Measurements from ENCODE around the gene PABPC1L.

PABPC1L gene

DNA sequence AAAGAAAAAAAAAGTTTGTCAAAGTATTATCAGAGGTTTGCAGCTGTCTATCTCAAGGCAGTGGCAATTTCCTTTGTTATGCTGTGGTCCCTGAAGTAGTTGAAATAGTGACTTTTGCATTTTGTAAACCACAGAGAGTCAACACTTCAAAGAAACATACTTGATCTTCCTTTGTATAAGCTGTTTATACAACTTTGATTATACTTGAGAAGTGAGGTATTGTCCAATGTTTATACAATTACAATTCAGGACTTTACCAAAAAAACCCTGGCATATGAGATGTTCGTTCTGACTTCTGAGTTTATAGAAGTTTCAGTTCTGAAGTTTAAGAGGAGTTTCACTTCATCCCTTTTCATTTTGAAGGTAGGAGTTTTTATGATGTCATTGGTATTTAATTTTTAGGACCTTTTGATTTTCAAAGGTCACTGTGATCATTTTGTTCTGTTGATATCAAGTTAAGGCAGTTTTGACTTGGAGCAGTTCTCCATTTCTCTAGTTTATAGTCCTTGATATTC lies 60.4 kb downstream of the PABPC1L start:
- Histone ChIP-seq H3K4me3 (ENCODE audit: low read length) (no peak overlapping the region), H3K4me1 (ENCODE audit: control insufficient read depth, low read depth, low read length) (peaks cover 4% of the 10 kb centered on the region), H3K27ac (ENCODE audit: low read length) (no peak overlapping the region), H3K36me3 (ENCODE audit: control insufficient read depth, low read depth, low read length) (peaks cover 28% of the 10 kb centered on the region), H3K9ac (ENCODE audit: low read length) (no peak overlapping the region), H3K9me3 (ENCODE audit: control insufficient read depth, low read depth, low read length) (no peaks in the 10 kb centered on the region), H3K27me3 (ENCODE audit: control insufficient read depth, insufficient read depth, low read length) (no peaks in the 10 kb centered on the region)

GRCh38 chr20:44973053-44973452 lies 63.2 kb downstream of the PABPC1L start:
- Histone ChIP-seq H3K36me3 (ENCODE audit: control insufficient read depth, low read depth, low read length) (peaks cover 43% of the 10 kb centered on the region), H3K4me1 (ENCODE audit: control insufficient read depth, low read depth, low read length) (no peaks in the 10 kb centered on the region), H3K27ac (ENCODE audit: low read length) (no peak overlapping the region), H3K4me3 (ENCODE audit: low read length) (no peak overlapping the region), H3K27me3 (ENCODE audit: control insufficient read depth, insufficient read depth, low read length) (no peaks in the 10 kb centered on the region), H3K9me3 (ENCODE audit: control insufficient read depth, low read depth, low read length) (no peaks in the 10 kb centered on the region), H3K9ac (ENCODE audit: low read length) (no peak overlapping the region)

DNA sequence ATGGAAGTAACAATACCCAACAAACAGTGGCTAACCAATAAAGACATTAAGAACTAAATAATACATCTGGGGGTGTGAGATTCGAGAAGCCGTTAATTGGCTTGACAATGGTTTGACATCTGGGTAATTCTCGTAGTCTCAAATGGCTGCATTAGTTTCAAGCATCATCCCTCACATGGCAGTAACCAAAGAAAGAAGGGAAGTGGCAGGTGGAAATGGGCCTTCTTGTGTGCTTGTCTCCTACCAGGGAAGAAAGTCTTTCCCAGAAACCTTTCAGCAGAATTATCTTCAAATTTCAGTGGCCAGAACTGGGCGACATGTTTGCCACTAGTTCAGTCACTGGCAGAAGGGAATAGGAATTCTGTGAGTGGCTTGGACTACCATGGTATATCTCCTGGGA lies 66.8 kb downstream of the PABPC1L start:
- Histone ChIP-seq H3K4me3 (ENCODE audit: low read length) (no peak overlapping the region), H3K9ac (ENCODE audit: low read length) (no peak overlapping the region), H3K4me1 (ENCODE audit: control insufficient read depth, low read depth, low read length) (no peaks in the 10 kb centered on the region), H3K27me3 (ENCODE audit: control insufficient read depth, insufficient read depth, low read length) (no peaks in the 10 kb centered on the region), H3K9me3 (ENCODE audit: control insufficient read depth, low read depth, low read length) (no peaks in the 10 kb centered on the region), H3K27ac (ENCODE audit: low read length) (no peak overlapping the region), H3K36me3 (ENCODE audit: control insufficient read depth, low read depth, low read length) (peaks cover 73% of the 10 kb centered on the region)

- Histone ChIP-seq H3K36me3 (ENCODE audit: control insufficient read depth, low read depth, low read length) (peaks cover 61% of the 10 kb centered on the region), H3K27ac (ENCODE audit: low read length) (no peak overlapping the region), H3K9ac (ENCODE audit: low read length) (no peak overlapping the region)
Measured at GRCh38 chr20:44979090-44979621, 69.3 kb downstream of the PABPC1L start.

GRCh38 chr20:44981736-44982406 lies 72.0 kb downstream of the PABPC1L start:
- H3K4me3 ChIP-seq (ENCODE audit: low read length): no peak overlapping the region
- no peak overlapping the region for H3K9ac ChIP-seq (ENCODE audit: low read length)
- no peak overlapping the region for H3K27ac ChIP-seq (ENCODE audit: low read length)
- no peaks in the 10 kb centered on the region for H3K9me3 ChIP-seq (ENCODE audit: control insufficient read depth, low read depth, low read length)
- H3K27me3 ChIP-seq (ENCODE audit: control insufficient read depth, insufficient read depth, low read length): no peaks in the 10 kb centered on the region
- no peaks in the 10 kb centered on the region for H3K4me1 ChIP-seq (ENCODE audit: control insufficient read depth, low read depth, low read length)
- peaks cover 48% of the 10 kb centered on the region for H3K36me3 ChIP-seq (ENCODE audit: control insufficient read depth, low read depth, low read length)

More at GRCh38 chr20:44979090-44979621, 69.3 kb downstream of the PABPC1L start:
- Histone ChIP-seq H3K9me3 (ENCODE audit: control insufficient read depth, low read depth, low read length) (no peaks in the 10 kb centered on the region), H3K4me1 (ENCODE audit: control insufficient read depth, low read depth, low read length) (no peaks in the 10 kb centered on the region), H3K27me3 (ENCODE audit: control insufficient read depth, insufficient read depth, low read length) (no peaks in the 10 kb centered on the region), H3K4me3 (ENCODE audit: low read length) (no peak overlapping the region)

- Histone ChIP-seq H3K4me1 (ENCODE audit: control insufficient read depth, low read depth, low read length) (no peaks in the 10 kb centered on the region), H3K27me3 (ENCODE audit: control insufficient read depth, insufficient read depth, low read length) (no peaks in the 10 kb centered on the region), H3K9ac (ENCODE audit: low read length) (no peak overlapping the region), H3K27ac (ENCODE audit: low read length) (no peak overlapping the region), H3K36me3 (ENCODE audit: control insufficient read depth, low read depth, low read length) (peaks cover 47% of the 10 kb centered on the region), H3K4me3 (ENCODE audit: low read length) (no peak overlapping the region), H3K9me3 (ENCODE audit: control insufficient read depth, low read depth, low read length) (no peaks in the 10 kb centered on the region)
Measured at GRCh38 chr20:44983093-44983674, 73.3 kb downstream of the PABPC1L start.

GRCh38 chr20:44988631-44989171 lies 78.8 kb downstream of the PABPC1L start:
- Histone ChIP-seq H3K9me3 (ENCODE audit: control insufficient read depth, low read depth, low read length) (no peaks in the 10 kb centered on the region), H3K27ac (ENCODE audit: low read length) (no peak overlapping the region), H3K9ac (ENCODE audit: low read length) (no peak overlapping the region), H3K4me1 (ENCODE audit: control insufficient read depth, low read depth, low read length) (peaks cover 6% of the 10 kb centered on the region), H3K4me3 (ENCODE audit: low read length) (no peak overlapping the region), H3K27me3 (ENCODE audit: control insufficient read depth, insufficient read depth, low read length) (no peaks in the 10 kb centered on the region), H3K36me3 (ENCODE audit: control insufficient read depth, low read depth, low read length) (peaks cover 15% of the 10 kb centered on the region)
